K562 (cell line): ENCODE data around the gene TOX2. TPM values are rescaled to one million over a fixed set of nuclear protein-coding genes. Genes with fewer than 3 reads are reported as not detected.

Source experiments
- HNRNPUL1 ChIP-seq: fragments of 200-400 bp; formaldehyde crosslinking; IDR thresholded peaks from 2 replicates; pipeline ENCODE4 v1.6.1; 2017; ENCODE audit warnings: low read length
- MCM2 ChIP-seq: fragments of 450-650 bp; IDR thresholded peaks from 2 replicates; pipeline ENCODE4 v1.6.1; 2017; ENCODE audit warnings: low read depth, mild to moderate bottlenecking
- MYC ChIP-seq, 2 experiments: fragments of 250-450 bp in 1 of 2; sonication (Bioruptor Pico) in 1 of 2; IDR thresholded peaks; 2 replicates each; pipeline versions ENCODE4 v1.5.1 to v1.6.1; 2012 to 2021; ENCODE audit warnings: low read depth in 2 of 2, borderline replicate concordance in 1 of 2, improper control_type of control experiment in 1 of 2, low read length in 1 of 2, mild to moderate bottlenecking in 1 of 2, moderate library complexity in 1 of 2
- REST ChIP-seq, 2 experiments: fragments of 450-650 bp; formaldehyde crosslinking in 1 of 2; IDR thresholded peaks; 2 replicates each; pipeline versions ENCODE4 v1.4.0 to v1.6.1; 2014 to 2020; ENCODE audit warnings: mild to moderate bottlenecking in 2 of 2, borderline replicate concordance in 1 of 2, low read depth in 1 of 2
- U2AF1 ChIP-seq: fragments of 200-400 bp; formaldehyde crosslinking; optimal IDR thresholded peaks from 2 replicates; pipeline ENCODE3; 2017; ENCODE audit warnings: mild to moderate bottlenecking, low read depth, low read length, moderate library complexity
- ZNF778 ChIP-seq: fragments of 450-650 bp; formaldehyde crosslinking; IDR thresholded peaks from 2 replicates; pipeline ENCODE4 v1.4.0; 2020; ENCODE audit warnings: mild to moderate bottlenecking, moderate library complexity
- polyA plus RNA-seq, 8 experiments: library from polyadenylated mRNA; depleted of rRNA in 4 of 8; stranded (reverse) in 5 of 8; unstranded in 3 of 8; fragments of >200 nt; fragmentation: Nextera tagmentation in 2 of 8; fragmentation: Illumina TruSeq in 1 of 8; extraction: Ambion mirVana in 2 of 8; extraction: Trizol in 1 of 8; gene quantifications; 2 replicates each; pipeline versions ENCODE4 v1.2.1 to v1.2.3, GENCODE V29; 2011 to 2014; ENCODE audit warnings: inconsistent platforms in 1 of 8, missing spikeins in 1 of 8
- total RNA-seq, 7 experiments: library from RNA; depleted of rRNA in 6 of 7; stranded (reverse); fragments of >200 nt in 6 of 7; fragmentation: Illumina TruSeq in 2 of 7; extraction: Trizol in 2 of 7; gene quantifications; 2 replicates each; pipeline versions ENCODE4 v1.2.1 to v1.2.3, GENCODE V29; 2011 to 2021; ENCODE audit warnings: low replicate concordance in 1 of 7
- TF ChIP-seq, protein P1 (sequence below): sonication (generic); formaldehyde crosslinking; IDR thresholded peaks from 2 replicates; pipeline ENCODE4 v1.9.0; 2022; ENCODE audit warnings: mild to moderate bottlenecking, missing genetic modification reagents

Gene TOX2
- total and polyA plus RNA-seq, 9 of the 15 experiments (the other 6 are each of a cell fraction or from before 2014, with no cell fraction given) = not detected

GRCh38 chr20:44056010-44056698, 141.5 kb downstream of the TOX2 start (continued):
- TF ChIP-seq U2AF1 = no peak
- TF ChIP-seq REST (IDR thresholded peaks at IDR 0.05; ENCODE audit: borderline replicate concordance) = 0 out of 2 replicates have a peak, but pooled peaks have one; percentile 5
- TF ChIP-seq REST (CRISPR knock-in tag; IDR thresholded peaks at IDR 0.05; ENCODE audit: low read depth) = no peak
- TF ChIP-seq MYC (IDR thresholded peaks at IDR 0.05; ENCODE audit: low read depth, low read length) = no peak
- no peak for TF ChIP-seq MYC (CRISPR knock-in tag; IDR thresholded peaks at IDR 0.05; ENCODE audit: borderline replicate concordance, low read depth)
- TF ChIP-seq HNRNPUL1 = no peak
- TF ChIP-seq, protein P1, sequence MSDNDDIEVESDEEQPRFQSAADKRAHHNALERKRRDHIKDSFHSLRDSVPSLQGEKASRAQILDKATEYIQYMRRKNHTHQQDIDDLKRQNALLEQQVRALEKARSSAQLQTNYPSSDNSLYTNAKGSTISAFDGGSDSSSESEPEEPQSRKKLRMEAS (CRISPR knock-in tag) = no peak
- no peak for TF ChIP-seq MCM2
- TF ChIP-seq ZNF778 (CRISPR knock-in tag) = no peak
- TF ChIP-seq, all 486 proteins: peak for 3
